WTC11 (cell line): ENCODE measurements around the gene RPH3AL. TPM values are rescaled to one million over a fixed set of nuclear protein-coding genes. Genes with fewer than 3 reads are reported as not detected.

Experiments used
- ATAC-seq: fragments of 200-7000 bp; cut with Tn5 transposase; 2 replicates; pipeline ENCODE4 v1.10.0; 2021; ENCODE audit warnings: mild to moderate bottlenecking, moderate library complexity
- CTCF ChIA-PET: fragments of 300-600 bp; sonication (Branson Sonifier 250); formaldehyde crosslinking; loops from one replicate; lab custom pipeline; 2021; ENCODE audit warnings: antibody characterized with exemption; lab: Charles Lee
- POLR2A ChIA-PET: fragments of 350-600 bp; sonication (Branson Sonifier 250); formaldehyde crosslinking; loops from one replicate; lab custom pipeline; 2021; ENCODE audit warnings: antibody characterized with exemption; lab: Charles Lee
- DNase-seq: peaks from one replicate; pipeline ENCODE4 v3.0.0; 2021; ENCODE audit warnings: low spot score
- H3K27ac Mint-ChIP-seq: 2 replicates; pipeline ENCODE4 v1.8.0; 2021; ENCODE audit warnings: mixed read lengths
- H3K27me3 Mint-ChIP-seq: 2 replicates; pipeline ENCODE4 v1.8.0; 2021; ENCODE audit warnings: low read depth, mild to moderate bottlenecking, moderate library complexity, mixed read lengths
- H3K36me3 Mint-ChIP-seq: 2 replicates; pipeline ENCODE4 v1.8.0; 2021; ENCODE audit warnings: mixed read lengths
- H3K4me1 Mint-ChIP-seq: 2 replicates; pipeline ENCODE4 v1.8.0; 2022; ENCODE audit warnings: mixed read lengths
- H3K4me3 Mint-ChIP-seq: 2 replicates; pipeline ENCODE4 v1.8.0; 2021; ENCODE audit warnings: mild to moderate bottlenecking, moderate library complexity, mixed read lengths
- H3K9me3 Mint-ChIP-seq: 2 replicates; pipeline ENCODE4 v1.8.0; 2021; ENCODE audit warnings: mixed read lengths
- CDX4 ChIP-seq: fragments of 250-450 bp; sonication (Bioruptor Pico); IDR thresholded peaks from 2 replicates; pipeline ENCODE4 v1.9.0; 2021; ENCODE audit warnings: moderate library complexity, mild to moderate bottlenecking, inconsistent platforms, borderline replicate concordance
- CREB1 ChIP-seq: sonication (generic); formaldehyde crosslinking; IDR thresholded peaks from 2 replicates; pipeline ENCODE4 v1.8.0; 2023; ENCODE audit warnings: mild to moderate bottlenecking, missing genetic modification reagents
- E2F4 ChIP-seq: sonication (generic); formaldehyde crosslinking; IDR thresholded peaks from 2 replicates; pipeline ENCODE4 v1.8.1; 2022; ENCODE audit warnings: low read depth, mild to moderate bottlenecking, moderate library complexity, missing genetic modification reagents, borderline replicate concordance
- E2F5 ChIP-seq: sonication (generic); formaldehyde crosslinking; IDR thresholded peaks from 2 replicates; pipeline ENCODE4 v1.8.1; 2022; ENCODE audit warnings: mild to moderate bottlenecking, moderate library complexity, missing genetic modification reagents
- ELF4 ChIP-seq: sonication (generic); formaldehyde crosslinking; IDR thresholded peaks from 2 replicates; pipeline ENCODE4 v1.8.1; 2022; ENCODE audit warnings: low read depth, mild to moderate bottlenecking, moderate library complexity, missing genetic modification reagents
- GTF2I ChIP-seq: fragments of 250-450 bp; sonication (Bioruptor Pico); conservative IDR thresholded peaks from 2 replicates; pipeline ENCODE4 v1.4.0; 2021; ENCODE audit warnings: mild to moderate bottlenecking
- JAZF1 ChIP-seq: fragments of 250-450 bp; sonication (Bioruptor Pico); IDR thresholded peaks from 2 replicates; pipeline ENCODE4 v1.9.0; 2021; ENCODE audit warnings: moderate library complexity, mild to moderate bottlenecking, inconsistent platforms
- JUN ChIP-seq: sonication (generic); formaldehyde crosslinking; IDR thresholded peaks from 2 replicates; pipeline ENCODE4 v1.8.0; 2023; ENCODE audit warnings: mild to moderate bottlenecking, missing genetic modification reagents
- KAT7 ChIP-seq: sonication (generic); formaldehyde crosslinking; IDR thresholded peaks from 2 replicates; pipeline ENCODE4 v1.8.1; 2023; ENCODE audit warnings: missing genetic modification reagents, mild to moderate bottlenecking, borderline replicate concordance
- MXD4 ChIP-seq: fragments of 250-450 bp; sonication (Bioruptor Pico); IDR thresholded peaks from 2 replicates; pipeline ENCODE4 v1.8.0; 2021; ENCODE audit warnings: mild to moderate bottlenecking, moderate library complexity, borderline replicate concordance
- NR2C2 ChIP-seq: sonication (generic); formaldehyde crosslinking; IDR thresholded peaks from 2 replicates; pipeline ENCODE4 v1.8.0; 2022; ENCODE audit warnings: mild to moderate bottlenecking, missing genetic modification reagents
- OVOL2 ChIP-seq: fragments of 250-450 bp; sonication (Bioruptor Pico); IDR thresholded peaks from 2 replicates; pipeline ENCODE4 v1.9.0; 2021; ENCODE audit warnings: mild to moderate bottlenecking, borderline replicate concordance
- RORB ChIP-seq: fragments of 250-450 bp; sonication (Bioruptor Pico); IDR thresholded peaks from 2 replicates; pipeline ENCODE4 v1.9.0; 2021; ENCODE audit warnings: mild to moderate bottlenecking
- SP1 ChIP-seq: sonication (generic); formaldehyde crosslinking; conservative IDR thresholded peaks from 2 replicates; pipeline ENCODE4 v1.8.1; 2022; ENCODE audit warnings: missing genetic modification reagents
- TP53 ChIP-seq: sonication (generic); formaldehyde crosslinking; IDR thresholded peaks from 2 replicates; pipeline ENCODE4 v1.8.1; 2023; ENCODE audit warnings: mild to moderate bottlenecking, missing genetic modification reagents
- USF1 ChIP-seq: sonication (generic); formaldehyde crosslinking; IDR thresholded peaks from 2 replicates; pipeline ENCODE4 v1.8.0; 2022; ENCODE audit warnings: mild to moderate bottlenecking, missing genetic modification reagents
- ZBTB43 ChIP-seq: sonication (generic); formaldehyde crosslinking; IDR thresholded peaks from 2 replicates; pipeline ENCODE4 v1.8.1; 2023; ENCODE audit warnings: mild to moderate bottlenecking, missing genetic modification reagents
- ZMAT4 ChIP-seq: fragments of 250-450 bp; sonication (Bioruptor Pico); IDR thresholded peaks from 2 replicates; pipeline ENCODE4 v1.9.0; 2021; ENCODE audit warnings: mild to moderate bottlenecking
- ZNF232 ChIP-seq: sonication (generic); formaldehyde crosslinking; IDR thresholded peaks from 2 replicates; pipeline ENCODE4 v1.8.0; 2022; ENCODE audit warnings: mild to moderate bottlenecking, missing genetic modification reagents
- ZNF263 ChIP-seq: sonication (generic); formaldehyde crosslinking; IDR thresholded peaks from 2 replicates; pipeline ENCODE4 v1.8.1; 2022; ENCODE audit warnings: low read depth, mild to moderate bottlenecking, moderate library complexity, missing genetic modification reagents
- ZNF671 ChIP-seq: fragments of 250-450 bp; sonication (Bioruptor Pico); IDR thresholded peaks from 2 replicates; pipeline ENCODE4 v1.8.0; 2021; ENCODE audit warnings: mild to moderate bottlenecking
- total RNA-seq: library from RNA; stranded (reverse); gene quantifications from 3 replicates; pipeline ENCODE4 v1.2.3, GENCODE V29; 2021

RPH3AL gene
- total RNA-seq, 1 experiment from 2014 or later: 2.0 TPM

GRCh38 chr17:393806-394717, 41.5 kb upstream of the RPH3AL start (continued):
- no peak for TF ChIP-seq ZNF263 (CRISPR knock-in tag)

- Mint-ChIP-seq H3K27ac (no peak overlapping the region), H3K9me3 (peaks cover 10% of the 10 kb centered on the region; the same call in 1 of the 2 replicates), H3K4me1 (peaks cover 1% of the 10 kb centered on the region)
- TF ChIP-seq TP53 (CRISPR knock-in tag): no peak
- no peak for TF ChIP-seq KAT7 (CRISPR knock-in tag)
- TF ChIP-seq ELF4 (CRISPR knock-in tag): no peak
- TF ChIP-seq ZMAT4 (CRISPR knock-in tag): no peak
- no peak for TF ChIP-seq CREB1 (CRISPR knock-in tag)
- TF ChIP-seq JUN: no peak
- no peak for TF ChIP-seq ZBTB43
- TF ChIP-seq SP1: no peak
- no peak for TF ChIP-seq ZNF232 (CRISPR knock-in tag)
- TF ChIP-seq CDX4 (CRISPR knock-in tag): no peak
- TF ChIP-seq RORB (CRISPR knock-in tag): no peak
- no peak for TF ChIP-seq NR2C2 (CRISPR knock-in tag)
- TF ChIP-seq E2F4: no peak
- no peak for TF ChIP-seq MXD4
- no peak for TF ChIP-seq OVOL2 (CRISPR knock-in tag)
- no peak for TF ChIP-seq GTF2I
- no peak for TF ChIP-seq JAZF1 (CRISPR knock-in tag)
- no peak for TF ChIP-seq E2F5 (CRISPR knock-in tag)
- TF ChIP-seq USF1 (CRISPR knock-in tag): no peak
- TF ChIP-seq ZNF671 (CRISPR knock-in tag): no peak
- TF ChIP-seq, all 79 proteins: peak for 0
- H3K36me3 Mint-ChIP-seq: no peaks in the 10 kb centered on the region
- no peak overlapping the region for H3K4me3 Mint-ChIP-seq
- DNase-seq: no peak
- ATAC-seq: no peak
- CTCF ChIA-PET: interaction anchor here (1.4 kb wide), 1 partner anchor 83 kb away, joined by 4 read pairs; no protein-coding TSS in a partner anchor
- peaks cover 20% of the 10 kb centered on the region for H3K27me3 Mint-ChIP-seq
- POLR2A ChIA-PET: no interaction called here
These were observed 39.2 kb upstream of the RPH3AL start for GRCh38 chr17:391850-392249.
